Testis (tissue), 2 donors: ENCODE measurements around the gene CSF1R.

ENCODE experiments used
- CTCF ChIP-seq, 3 experiments: fragments of 450-650 bp in 2 of 3; fragments of 200-600 bp in 1 of 3; sonication (generic) in 1 of 3; IDR thresholded peaks; one replicate each; pipeline ENCODE4 v1.5.1; 2016 to 2019; ENCODE audit warnings: antibody characterized with exemption in 3 of 3, mild to moderate bottlenecking in 2 of 3, moderate library complexity in 1 of 3
- POLR2A ChIP-seq: fragments of 450-650 bp; IDR thresholded peaks from one replicate; pipeline ENCODE4 v1.6.1; 2017; ENCODE audit warnings: antibody characterized with exemption, mild to moderate bottlenecking, moderate library complexity

- no peak for TF ChIP-seq CTCF (IDR thresholded peaks at IDR 0.05)
- TF ChIP-seq POLR2A, result no peak
Measured at GRCh38 chr5:150132740-150133139, 46.4 kb upstream of the CSF1R start.
